Panc1 (cell line): Measurements from ENCODE around the gene SNRNP48. TPM values are rescaled to one million over a fixed set of nuclear protein-coding genes. Genes with fewer than 3 reads are reported as not detected.

Experiments
- ATAC-seq: fragments of 200-7000 bp; cut with Tn5 transposase; 2 replicates; pipeline ENCODE4 v1.9.1; 2020; ENCODE audit warnings: mild to moderate bottlenecking, moderate library complexity
- BruUV-seq: library from RNA; stranded (reverse); fragments of 400-500 nt; replicated peaks from 2 replicates; lab custom pipeline; 2021; lab: Mats Ljungman, UMichigan
- CTCF ChIA-PET: fragments of 300-600 bp; sonication (Branson Sonifier 250); formaldehyde crosslinking; loops from one replicate; lab custom pipeline; 2022; ENCODE audit warnings: antibody characterized with exemption; lab: Charles Lee
- POLR2A ChIA-PET: fragments of 300-600 bp; sonication (Branson Sonifier 250); formaldehyde crosslinking; loops from one replicate; lab custom pipeline; 2022; ENCODE audit warnings: antibody characterized with exemption; lab: Charles Lee
- DNase-seq: peaks from one replicate; pipeline ENCODE4 v3.0.0-alpha.2; 2010; ENCODE audit warnings: low read depth, low spot score
- H3K27ac ChIP-seq: 2 replicates; pipeline ENCODE4 v1.5.1; 2011; ENCODE audit warnings: mild to moderate bottlenecking, low read length, inconsistent platforms
- H3K27me3 ChIP-seq: fragments of 200-500 bp; sonication (Bioruptor generic); 2 replicates; pipeline ENCODE4 v1.6.0; 2014; ENCODE audit warnings: low read length, inconsistent platforms; ENCODE audit not compliant: control insufficient read depth, insufficient read depth
- H3K36me3 ChIP-seq: fragments of 200-500 bp; sonication (Bioruptor generic); 2 replicates; pipeline ENCODE4 v1.5.1; 2014; ENCODE audit warnings: inconsistent platforms, mild to moderate bottlenecking, low read length, moderate library complexity; ENCODE audit not compliant: control insufficient read depth, insufficient read depth
- H3K4me1 ChIP-seq: 2 replicates; pipeline ENCODE4 v1.5.1; 2011; ENCODE audit warnings: inconsistent platforms, mild to moderate bottlenecking, low read length, moderate library complexity; ENCODE audit not compliant: control insufficient read depth, insufficient read depth
- H3K4me3 ChIP-seq, 2 experiments: 2 replicates each; pipeline ENCODE4 v1.5.1; 2011 to 2012; ENCODE audit warnings: low read depth in 2 of 2, low read length in 2 of 2, mild to moderate bottlenecking in 2 of 2, inconsistent platforms in 1 of 2, moderate library complexity in 1 of 2
- H3K9me3 ChIP-seq: fragments of 200-500 bp; sonication (Bioruptor generic); 2 replicates; pipeline ENCODE4 v1.5.1; 2014; ENCODE audit warnings: low read depth, mild to moderate bottlenecking, inconsistent platforms, low read length, moderate library complexity; ENCODE audit not compliant: control insufficient read depth, insufficient read depth
- POLR2AphosphoS5 ChIP-seq: IDR thresholded peaks from 2 replicates; pipeline ENCODE4 v1.6.1; 2012; ENCODE audit warnings: mild to moderate bottlenecking, low read depth, low read length, moderate library complexity
- REST ChIP-seq, 2 experiments: IDR thresholded peaks; 2 replicates each; pipeline ENCODE4 v1.6.1; 2011 to 2012; ENCODE audit warnings: low read depth in 2 of 2, control low read depth in 1 of 2, low read length in 1 of 2, mild to moderate bottlenecking in 1 of 2, moderate library complexity in 1 of 2; ENCODE audit not compliant: insufficient read depth in 1 of 2
- SIN3A ChIP-seq: IDR thresholded peaks from 2 replicates; pipeline ENCODE4 v1.6.1; 2012; ENCODE audit warnings: low read depth, mild to moderate bottlenecking, low read length, moderate library complexity, borderline replicate concordance; ENCODE audit not compliant: insufficient read depth
- TCF7L2 ChIP-seq: IDR thresholded peaks from 2 replicates; pipeline ENCODE4 v1.6.1; 2011; ENCODE audit warnings: mild to moderate bottlenecking, low read depth, low read length, inconsistent platforms
- in situ Hi-C: cut with HindIII; loops from 2 replicates; pipeline ENCODE4 v1.10.0; 2016; ENCODE audit warnings: low sequenced_read_pairs, low pct_unique_long_range_greater_than_20kb
- intact Hi-C: fragments of 100-400 bp; cut with micrococcal nuclease; formaldehyde crosslinking; loops from one replicate; pipeline ENCODE4 v1.10.0; 2022; ENCODE audit not compliant: unreplicated experiment
- total RNA-seq: library from RNA; stranded (reverse); gene quantifications from one replicate; pipeline ENCODE4 v1.2.1, GENCODE V29; 2021; ENCODE audit not compliant: unreplicated experiment
- TF ChIP-seq, protein P1 (sequence below): fragments of 450-650 bp; IDR thresholded peaks from 2 replicates; pipeline ENCODE4 v1.5.1; 2017; ENCODE audit warnings: mild to moderate bottlenecking

The SNRNP48 gene
- total RNA-seq, 1 experiment from 2014 or later: 10.7 TPM

DNA sequence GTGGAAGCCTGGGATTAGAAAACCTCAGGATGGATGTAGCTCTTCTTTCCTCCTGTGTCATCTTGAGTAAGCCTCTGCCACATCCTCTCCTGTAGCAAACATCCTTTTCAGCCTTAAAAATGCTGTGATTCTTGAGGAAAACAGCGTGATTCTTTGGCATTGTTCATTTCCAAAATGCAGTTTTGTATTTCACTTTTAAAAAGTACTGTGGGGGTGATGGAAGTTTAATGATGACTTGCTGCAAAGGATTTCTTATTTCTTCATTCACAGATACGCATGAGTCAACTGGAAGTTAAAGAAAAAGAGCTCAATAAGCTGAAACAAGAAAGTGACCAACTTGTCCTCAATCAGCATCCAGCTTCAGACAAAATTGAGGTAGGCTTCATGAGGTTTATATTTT lies 23.9 kb upstream of the SNRNP48 start:
- CTCF ChIA-PET: interaction anchor here (0.6 to 1.3 kb wide), 3 partner anchors 109 to 204 kb away, joined by 3 to 7 read pairs (median 5); no protein-coding TSS in a partner anchor
- H3K27me3 ChIP-seq: no peaks in the 10 kb centered on the region
- H3K36me3 ChIP-seq: no peaks in the 10 kb centered on the region; the same call in 1 of the 2 replicates
- no peak overlapping the region for H3K27ac ChIP-seq
- in situ Hi-C loops (no loop called here), intact Hi-C loops (no loop called here)
- no peaks in the 10 kb centered on the region for H3K4me1 ChIP-seq
- TF ChIP-seq POLR2AphosphoS5 (no peak), REST (IDR thresholded peaks at IDR 0.05; ENCODE audit: insufficient read depth in 1 of 2, low read depth in 2 of 2, low read length in 1 of 2) (no peak), SIN3A (no peak)
- no peaks in the 10 kb centered on the region for H3K9me3 ChIP-seq
- POLR2A ChIA-PET: no interaction called here
- ATAC-seq (no peak), DNase-seq (no peak)
- BruUV-seq: no TSS peak
- H3K4me3 ChIP-seq: no peak overlapping the region

GRCh38 chr6:7566617-7567173 lies 23.3 kb upstream of the SNRNP48 start:
- Histone ChIP-seq H3K9me3 (no peaks in the 10 kb centered on the region), H3K36me3 (no peaks in the 10 kb centered on the region; the same call in 1 of the 2 replicates), H3K4me1 (no peaks in the 10 kb centered on the region), H3K4me3 (no peak overlapping the region), H3K27me3 (no peaks in the 10 kb centered on the region), H3K27ac (no peak overlapping the region)
- TF ChIP-seq TCF7L2: no peak
- TF ChIP-seq SIN3A: no peak
- TF ChIP-seq POLR2AphosphoS5: no peak
- TF ChIP-seq, protein P1, sequence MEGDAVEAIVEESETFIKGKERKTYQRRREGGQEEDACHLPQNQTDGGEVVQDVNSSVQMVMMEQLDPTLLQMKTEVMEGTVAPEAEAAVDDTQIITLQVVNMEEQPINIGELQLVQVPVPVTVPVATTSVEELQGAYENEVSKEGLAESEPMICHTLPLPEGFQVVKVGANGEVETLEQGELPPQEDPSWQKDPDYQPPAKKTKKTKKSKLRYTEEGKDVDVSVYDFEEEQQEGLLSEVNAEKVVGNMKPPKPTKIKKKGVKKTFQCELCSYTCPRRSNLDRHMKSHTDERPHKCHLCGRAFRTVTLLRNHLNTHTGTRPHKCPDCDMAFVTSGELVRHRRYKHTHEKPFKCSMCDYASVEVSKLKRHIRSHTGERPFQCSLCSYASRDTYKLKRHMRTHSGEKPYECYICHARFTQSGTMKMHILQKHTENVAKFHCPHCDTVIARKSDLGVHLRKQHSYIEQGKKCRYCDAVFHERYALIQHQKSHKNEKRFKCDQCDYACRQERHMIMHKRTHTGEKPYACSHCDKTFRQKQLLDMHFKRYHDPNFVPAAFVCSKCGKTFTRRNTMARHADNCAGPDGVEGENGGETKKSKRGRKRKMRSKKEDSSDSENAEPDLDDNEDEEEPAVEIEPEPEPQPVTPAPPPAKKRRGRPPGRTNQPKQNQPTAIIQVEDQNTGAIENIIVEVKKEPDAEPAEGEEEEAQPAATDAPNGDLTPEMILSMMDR: no peak; the same call in 1 of the 2 replicates
- no peak for TF ChIP-seq REST (IDR thresholded peaks at IDR 0.05; ENCODE audit: insufficient read depth in 1 of 2, low read depth in 2 of 2, low read length in 1 of 2)
- in situ Hi-C loops (no loop called here), intact Hi-C loops (no loop called here)
- POLR2A ChIA-PET: no interaction called here
- BruUV-seq: no TSS peak
- CTCF ChIA-PET: interaction anchor here (0.6 to 1.3 kb wide), 3 partner anchors 110 to 141 kb away, joined by 3 to 7 read pairs (median 5); no protein-coding TSS in a partner anchor
- no peak for DNase-seq
- ATAC-seq: no peak
